Ovary (tissue), 3 donors: ENCODE measurements around the gene TRPM3.

Experiments used
- CTCF ChIP-seq, 3 donors: fragments of 450-650 bp in 2 of 3; fragments of 200-600 bp in 1 of 3; IDR thresholded peaks; one replicate each; pipeline versions ENCODE4 v1.5.1 to v1.8.0; 2016 to 2022; ENCODE audit warnings: antibody characterized with exemption in 3 of 3, mild to moderate bottlenecking in 1 of 3
- POLR2A ChIP-seq: fragments of 450-650 bp; IDR thresholded peaks from one replicate; pipeline ENCODE4 v1.6.1; 2017; ENCODE audit warnings: antibody characterized with exemption, mild to moderate bottlenecking, moderate library complexity
- donor health status: DM: no; HTN: no; CAD: no.

DNA sequence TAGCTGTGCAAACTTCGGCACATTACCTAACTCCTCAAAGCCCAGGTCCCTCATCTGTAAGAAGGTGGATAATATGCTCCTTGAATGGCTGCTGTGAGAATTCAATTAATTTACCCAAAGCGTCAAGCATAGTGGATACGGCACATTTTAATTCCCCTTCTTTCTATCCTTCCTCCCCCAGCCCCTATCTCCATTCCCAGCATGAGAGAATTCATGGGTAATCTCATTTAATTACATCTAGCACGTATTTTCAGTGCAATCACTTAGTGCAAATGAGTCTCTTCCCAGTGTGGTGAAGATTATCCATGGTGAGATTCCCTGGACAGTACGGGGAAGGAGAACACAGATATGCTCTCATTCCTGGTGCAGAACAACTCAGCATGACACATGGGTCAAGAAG lies 145.6 kb downstream of the TRPM3 start:
- no peak for TF ChIP-seq CTCF (IDR thresholded peaks at IDR 0.05)
- no peak for TF ChIP-seq POLR2A
